GM12878 (cell line): ENCODE data around the gene IL18. TPM values are rescaled to one million over a fixed set of nuclear protein-coding genes. Genes with fewer than 3 reads are reported as not detected.

Experiments
- ATAC-seq: fragments of 200-7000 bp; cut with Tn5 transposase; 3 replicates; pipeline ENCODE4 v1.9.1; 2020; ENCODE audit warnings: mild to moderate bottlenecking, moderate library complexity
- BruUV-seq: library from RNA; stranded (reverse); fragments of 400-500 nt; replicated peaks from 2 replicates; lab custom pipeline; 2021; lab: Mats Ljungman, UMichigan
- CTCF ChIA-PET: fragments of 300-600 bp; sonication (Branson Sonifier 250); formaldehyde crosslinking; extraction: SDS; loops from one replicate; lab custom pipeline; 2021; ENCODE audit warnings: inconsistent platforms; lab: Yijun Ruan, JAX
- POLR2A ChIA-PET: fragments of 350-600 bp; formaldehyde crosslinking; extraction: SDS; loops from one replicate; lab custom pipeline; 2021; ENCODE audit warnings: inconsistent platforms; lab: Charles Lee
- RAD21 ChIA-PET: fragments of 300-600 bp; sonication (Branson Sonifier 250); formaldehyde crosslinking; loops from one replicate; lab custom pipeline; 2023; ENCODE audit warnings: antibody characterized with exemption; ENCODE audit not compliant: unreplicated experiment; lab: Charles Lee
- SMC1A ChIA-PET: fragments of 300-600 bp; sonication (Branson Sonifier 250); formaldehyde crosslinking; loops from one replicate; lab custom pipeline; 2023; ENCODE audit not compliant: unreplicated experiment, uncharacterized antibody; lab: Charles Lee
- DNase-seq: peaks from one replicate; pipeline ENCODE4 v3.0.0-alpha.2; 2011; ENCODE audit warnings: low read depth, low spot score
- FAIRE-seq: peaks from 3 replicates; lab custom pipeline; 2011; peaks lifted over from hg19 to GRCh38; lab: Jason Lieb, UNC
- H2AFZ ChIP-seq: 2 replicates; pipeline ENCODE4 v1.6.0; 2011; ENCODE audit warnings: low read depth, low read length, control low read depth; ENCODE audit not compliant: control insufficient read depth
- H3K27ac ChIP-seq: 2 replicates; pipeline ENCODE4 v1.5.1; 2011; ENCODE audit warnings: control low read depth; ENCODE audit not compliant: control insufficient read depth, insufficient read depth
- H3K27me3 ChIP-seq, 2 experiments: replicated peaks in 1 of 2; 2 replicates each; pipeline versions ENCODE4 v1.6.0 to v1.6.1; 2011; ENCODE audit warnings: low read length in 1 of 2; ENCODE audit not compliant: control insufficient read depth in 2 of 2, insufficient read depth in 2 of 2
- H3K36me3 ChIP-seq, 2 experiments: 2 replicates each; pipeline ENCODE4 v1.5.1; 2011; ENCODE audit warnings: low read length in 1 of 2; ENCODE audit not compliant: control insufficient read depth in 2 of 2, insufficient read depth in 2 of 2
- H3K4me1 ChIP-seq: 2 replicates; pipeline ENCODE4 v1.6.1; 2011; ENCODE audit warnings: mild to moderate bottlenecking, low read length, moderate library complexity, mixed read lengths; ENCODE audit not compliant: control insufficient read depth, insufficient read depth
- H3K4me2 ChIP-seq: 2 replicates; pipeline ENCODE4 v1.6.0; 2011; ENCODE audit warnings: control low read depth; ENCODE audit not compliant: control insufficient read depth, insufficient read depth
- H3K4me3 ChIP-seq: fragments of 200-600 bp; sonication (generic); 2 replicates; pipeline ENCODE4 v1.5.1; 2016
- H3K79me2 ChIP-seq: 2 replicates; pipeline ENCODE4 v1.6.0; 2011; ENCODE audit warnings: low read length; ENCODE audit not compliant: control insufficient read depth, insufficient read depth
- H3K9ac ChIP-seq: 2 replicates; pipeline ENCODE4 v1.8.0; 2011; ENCODE audit warnings: low read length, control low read depth, mixed read lengths; ENCODE audit not compliant: control insufficient read depth, insufficient read depth
- H3K9me3 ChIP-seq: replicated peaks from 3 replicates; pipeline ENCODE4 v1.5.1; 2011; ENCODE audit warnings: mild to moderate bottlenecking, low read length; ENCODE audit not compliant: control insufficient read depth, insufficient read depth
- H4K20me1 ChIP-seq: 2 replicates; pipeline ENCODE4 v1.6.0; 2011; ENCODE audit not compliant: control insufficient read depth, insufficient read depth
- CBX3 ChIP-seq: fragments of 200-600 bp; sonication (generic); IDR thresholded peaks from 2 replicates; pipeline ENCODE4 v1.6.1; 2016; ENCODE audit warnings: low read depth, borderline replicate concordance
- CUX1 ChIP-seq: IDR thresholded peaks from 2 replicates; pipeline ENCODE4 v1.6.1; 2012; ENCODE audit warnings: improper control_type of control experiment, low read depth, low read length; ENCODE audit not compliant: insufficient replicate concordance
- ELK1 ChIP-seq: IDR thresholded peaks from 2 replicates; pipeline ENCODE4 v1.6.1; 2012; ENCODE audit warnings: low read depth, low read length, improper control_type of control experiment
- GATAD2B ChIP-seq: fragments of 450-650 bp; conservative IDR thresholded peaks from 2 replicates; pipeline ENCODE4 v1.6.1; 2017; ENCODE audit warnings: low read depth, mild to moderate bottlenecking, moderate library complexity
- MEF2A ChIP-seq: IDR thresholded peaks from 2 replicates; pipeline ENCODE4 v1.6.1; 2011; ENCODE audit warnings: low read depth, mild to moderate bottlenecking, low read length, moderate library complexity; ENCODE audit not compliant: insufficient read depth
- NR2C2 ChIP-seq: IDR thresholded peaks from 2 replicates; pipeline ENCODE4 v1.6.1; 2011; ENCODE audit warnings: borderline replicate concordance, low read depth; ENCODE audit not compliant: control insufficient read depth, insufficient read length
- PKNOX1 ChIP-seq: fragments of 450-650 bp; IDR thresholded peaks from 2 replicates; pipeline ENCODE4 v1.6.1; 2016; ENCODE audit warnings: mild to moderate bottlenecking
- RUNX3 ChIP-seq: IDR thresholded peaks from 2 replicates; pipeline ENCODE4 v1.6.1; 2012; ENCODE audit warnings: low read length, inconsistent platforms
- SIN3A ChIP-seq: IDR thresholded peaks from 2 replicates; pipeline ENCODE4 v1.6.1; 2012; ENCODE audit warnings: low read depth, low read length, improper control_type of control experiment
- TCF12 ChIP-seq: IDR thresholded peaks from 2 replicates; pipeline ENCODE4 v1.6.1; 2011; ENCODE audit warnings: low read depth, mild to moderate bottlenecking, low read length
- TCF3 ChIP-seq: IDR thresholded peaks from 2 replicates; pipeline ENCODE4 v1.6.1; 2012; ENCODE audit warnings: low read depth, mild to moderate bottlenecking, low read length, borderline replicate concordance; ENCODE audit not compliant: insufficient read depth
- ZBTB40 ChIP-seq: fragments of 450-650 bp; IDR thresholded peaks from 2 replicates; pipeline ENCODE4 v1.6.1; 2016; ENCODE audit warnings: mild to moderate bottlenecking, moderate library complexity, borderline replicate concordance
- WGBS: methylation state at CpG from one replicate; pipeline ENCODE4 v1.1.6; 2016; ENCODE audit warnings: low lambda C conversion rate; ENCODE audit not compliant: insufficient replicate concordance, insufficient coverage; ENCODE audit errors: missing lambda C conversion rate; 5-methylcytosine and 5-hydroxymethylcytosine counted together
- in situ Hi-C: fragments of 300-500 bp; cut with MboI; formaldehyde crosslinking; loops from 9 replicates; pipeline ENCODE4 v1.14.3; 2018; ENCODE audit warnings: mixed read lengths
- intact Hi-C: fragments of 100-400 bp; cut with micrococcal nuclease; formaldehyde crosslinking; loops from one replicate; pipeline ENCODE4 v1.14.2; 2022; ENCODE audit not compliant: unreplicated experiment
- polyA plus RNA-seq, 11 experiments: library from polyadenylated mRNA; depleted of rRNA in 4 of 11; unstranded in 6 of 11; stranded (reverse) in 5 of 11; fragments of >200 nt; fragmentation: Nextera tagmentation in 4 of 11; fragmentation: Illumina TruSeq in 1 of 11; extraction: Ambion mirVana in 4 of 11; extraction: Trizol in 1 of 11; gene quantifications; 1 replicate in 1 of 11; 2 replicates in 10 of 11; pipeline versions ENCODE4 v1.2.1 to v1.2.3, GENCODE V29; 2011 to 2016; ENCODE audit warnings: inconsistent platforms in 2 of 11, missing spikeins in 2 of 11, low read depth in 1 of 11
- total RNA-seq, 4 experiments: library from RNA; depleted of rRNA in 3 of 4; stranded (reverse); fragments of >200 nt in 3 of 4; fragmentation: Illumina TruSeq in 1 of 4; extraction: Trizol in 1 of 4; gene quantifications; 2 replicates each; pipeline versions ENCODE4 v1.2.1 to v1.2.3, GENCODE V29; 2013 to 2021

The IL18 gene
- total and polyA plus RNA-seq, 10 of the 15 experiments (the other 5 are each of a cell fraction or from before 2014, with no cell fraction given), result 0.12 to 0.42 (median 0.24) TPM

GRCh38 chr11:112143597-112143996 lies 20.3 kb downstream of the IL18 start:
- DNase-seq, result no peak
- H4K20me1 ChIP-seq, result no peaks in the 10 kb centered on the region
- H3K9me3 ChIP-seq, result peaks cover 2% of the 10 kb centered on the region; the same call in 1 of the 3 replicates
- no TSS peak for BruUV-seq
- no peak for FAIRE-seq
- H3K9ac ChIP-seq, result no peak overlapping the region
- H3K4me2 ChIP-seq, result no peak overlapping the region
- no peak overlapping the region for H3K4me3 ChIP-seq
- CTCF ChIA-PET, result no interaction called here
- H2AFZ ChIP-seq, result no peak overlapping the region
- intact Hi-C loops (no loop called here), in situ Hi-C loops (no loop called here)
- POLR2A ChIA-PET, result no interaction called here
- 64% methylated on average over 3 of the region's 3 CpGs for WGBS
- SMC1A ChIA-PET, result interaction anchor here (0.6 kb wide), 1 partner anchor 10 kb away, joined by 3 read pairs; no protein-coding TSS in a partner anchor
- H3K27ac ChIP-seq, result no peak overlapping the region
- RAD21 ChIA-PET, result no interaction called here
- no peaks in the 10 kb centered on the region for H3K36me3 ChIP-seq
- no peak for TF ChIP-seq PKNOX1
- no peak for TF ChIP-seq ELK1
- no peak for TF ChIP-seq NR2C2
- TF ChIP-seq CUX1, result no peak
- no peak for TF ChIP-seq TCF12
- no peak for TF ChIP-seq ZBTB40
- no peak for TF ChIP-seq SIN3A
- no peak for TF ChIP-seq TCF3
- TF ChIP-seq CBX3, result no peak
- no peak for TF ChIP-seq GATAD2B
- TF ChIP-seq RUNX3, result no peak
- TF ChIP-seq MEF2A, result no peak
- H3K4me1 ChIP-seq, result no peaks in the 10 kb centered on the region
- H3K27me3 ChIP-seq, result no peaks in the 10 kb centered on the region
- no peak for ATAC-seq
- H3K79me2 ChIP-seq, result no peaks in the 10 kb centered on the region
